CD4-positive, alpha-beta T cell treated with Interleukin-6 for 4 hours (primary cell): Measurements from ENCODE around the gene BRINP3.

Experiments
- DNase-seq: peaks from one replicate; pipeline ENCODE4 v3.0.0-alpha.2; 2020; ENCODE audit warnings: mixed read lengths

The BRINP3 gene

GRCh38 chr1:190098107-190098506 lies 379.6 kb downstream of the BRINP3 start:
- no peak for DNase-seq

- DNase-seq: no peak
Measured at GRCh38 chr1:190095596-190095995, 382.1 kb downstream of the BRINP3 start.

- no peak for DNase-seq
Measured at GRCh38 chr1:190084552-190084951, 393.1 kb downstream of the BRINP3 start.

- DNase-seq: no peak
Measured at GRCh38 chr1:190068304-190068703, 409.4 kb downstream of the BRINP3 start.

DNA sequence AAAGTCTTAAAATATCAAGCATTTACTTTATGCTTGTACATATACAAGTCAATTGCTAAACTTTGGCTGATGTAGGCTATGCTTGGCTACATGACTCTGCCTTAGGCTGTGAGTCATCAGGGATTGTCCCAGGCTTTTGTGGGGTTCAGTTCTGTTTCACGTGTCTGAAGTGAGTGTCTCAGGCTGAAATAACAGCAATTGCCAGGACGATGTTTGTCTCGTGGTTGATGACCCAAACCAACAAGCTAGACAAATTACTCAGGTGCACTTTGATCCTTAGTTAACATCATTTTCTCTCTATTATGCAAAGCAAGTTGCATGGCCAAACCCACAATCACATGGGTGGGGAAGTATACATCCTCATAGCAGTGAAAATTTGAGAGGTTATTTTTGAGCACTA lies 410.1 kb downstream of the BRINP3 start:
- no peak for DNase-seq

DNA sequence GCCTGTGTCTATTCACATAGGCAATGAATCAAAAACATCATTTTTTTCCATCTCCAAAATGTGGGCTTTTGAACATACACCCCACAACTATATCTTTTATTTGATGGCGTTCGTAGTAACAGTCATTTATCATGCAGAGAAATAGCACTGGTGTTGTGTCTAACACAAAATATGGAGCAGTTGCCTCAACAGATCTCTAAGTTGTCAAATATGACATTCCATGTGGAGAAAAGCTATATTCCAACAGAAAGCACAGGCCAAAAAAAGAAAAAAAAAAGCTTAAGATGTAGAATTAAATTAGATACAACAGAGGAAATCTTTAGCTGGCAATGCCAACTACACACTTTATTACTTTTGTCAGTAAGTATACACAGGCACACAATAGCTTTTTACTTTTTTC lies 411.7 kb downstream of the BRINP3 start:
- DNase-seq: no peak

DNA sequence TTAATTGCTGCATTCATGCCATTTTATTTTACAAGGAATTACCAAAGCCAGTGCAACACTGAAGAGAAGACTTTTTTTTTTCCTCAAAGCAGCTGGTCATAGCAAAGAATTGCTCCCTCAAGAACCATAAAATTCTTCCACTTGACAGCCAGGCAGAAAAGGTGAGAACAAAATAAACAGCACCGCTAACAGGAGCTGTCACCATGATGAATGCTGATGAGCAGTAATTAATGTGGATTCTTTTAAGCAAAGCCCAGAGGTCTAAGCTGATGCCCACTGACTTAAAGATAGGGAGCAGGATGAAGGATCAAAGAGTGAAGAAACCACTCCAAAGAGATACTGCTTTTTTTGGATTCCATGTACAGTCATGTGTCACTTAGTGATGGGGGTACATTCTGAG lies 428.4 kb downstream of the BRINP3 start:
- DNase-seq: no peak
